ENCODE measurements around the gene DNAH3. TPM values are rescaled to one million over a fixed set of nuclear protein-coding genes. Genes with fewer than 3 reads are reported as not detected.

DNAH3 gene
- total and polyA plus RNA-seq, 2 experiments from 2014 or later, result 0.70 to 1.3 TPM

DNA sequence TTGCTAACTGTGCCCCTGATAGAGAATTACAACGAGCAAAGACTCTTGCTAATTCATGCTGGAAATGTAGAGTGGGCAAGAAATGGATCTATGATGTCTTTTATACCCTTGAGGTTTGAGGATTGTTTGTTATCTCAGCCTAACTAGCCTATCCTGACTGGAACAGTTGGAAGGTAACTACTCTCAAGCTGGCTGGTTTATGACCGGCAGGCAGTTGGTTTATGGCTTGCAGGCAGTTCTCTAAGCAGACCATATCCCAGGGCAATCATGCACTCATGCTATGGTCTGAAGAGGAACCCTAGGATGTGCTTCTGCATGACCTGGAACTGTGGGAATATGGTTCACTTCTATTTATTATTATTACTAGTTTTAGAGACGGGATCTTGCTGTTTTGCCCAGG, 201.0 kb downstream of the DNAH3 start:
- Histone ChIP-seq H3F3A (replicated peaks; ENCODE audit: low read depth) (no peaks in the 10 kb centered on the region), H3K27ac (ENCODE audit: low read depth) (no peak overlapping the region), H3K36me3 (ENCODE audit: insufficient read depth) (no peaks in the 10 kb centered on the region), H3K4me3 (no peak overlapping the region), H4K20me1 (replicated peaks; ENCODE audit: insufficient read depth) (no peaks in the 10 kb centered on the region), H3K4me2 (no peak overlapping the region), H3K9me2 (ENCODE audit: insufficient read depth) (no peaks in the 10 kb centered on the region), H3K4me1 (ENCODE audit: insufficient read depth) (peaks cover 8% of the 10 kb centered on the region), H3K27me3 (ENCODE audit: insufficient read depth) (no peaks in the 10 kb centered on the region), H2AFZ (no peak overlapping the region), H3K79me2 (replicated peaks; ENCODE audit: insufficient read depth) (no peaks in the 10 kb centered on the region)
- Mint-ChIP-seq H3K4me3 (no peak overlapping the region), H3K27ac (no peak overlapping the region), H3K36me3 (ENCODE audit: low read depth) (no peaks in the 10 kb centered on the region), H3K4me1 (peaks cover 14% of the 10 kb centered on the region; the same call in 2 of the 3 replicates), H3K27me3 (ENCODE audit: insufficient read depth, low read depth, poor library complexity) (peaks cover 7% of the 10 kb centered on the region), H3K9me3 (no peaks in the 10 kb centered on the region; the same call in 2 of the 3 replicates)
- no peak for DNase-seq (ENCODE audit: low spot score)
- TF ChIP-seq JUNB (IDR thresholded peaks at IDR 0.05; ENCODE audit: unreplicated experiment), result no peak
- TF ChIP-seq CREB1 (CRISPR knock-in tag; IDR thresholded peaks at IDR 0.05; ENCODE audit: low read depth), result no peak
- TF ChIP-seq, protein P1, sequence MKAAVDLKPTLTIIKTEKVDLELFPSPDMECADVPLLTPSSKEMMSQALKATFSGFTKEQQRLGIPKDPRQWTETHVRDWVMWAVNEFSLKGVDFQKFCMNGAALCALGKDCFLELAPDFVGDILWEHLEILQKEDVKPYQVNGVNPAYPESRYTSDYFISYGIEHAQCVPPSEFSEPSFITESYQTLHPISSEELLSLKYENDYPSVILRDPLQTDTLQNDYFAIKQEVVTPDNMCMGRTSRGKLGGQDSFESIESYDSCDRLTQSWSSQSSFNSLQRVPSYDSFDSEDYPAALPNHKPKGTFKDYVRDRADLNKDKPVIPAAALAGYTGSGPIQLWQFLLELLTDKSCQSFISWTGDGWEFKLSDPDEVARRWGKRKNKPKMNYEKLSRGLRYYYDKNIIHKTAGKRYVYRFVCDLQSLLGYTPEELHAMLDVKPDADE (IDR thresholded peaks at IDR 0.05), result no peak
- TF ChIP-seq STAT1 (IDR thresholded peaks at IDR 0.05; ENCODE audit: unreplicated experiment), result no peak
- no peak for TF ChIP-seq POLR2AphosphoS5 (IDR thresholded peaks at IDR 0.05; ENCODE audit: low read depth)
- TF ChIP-seq NANOG (IDR thresholded peaks at IDR 0.05; ENCODE audit: borderline replicate concordance), result no peak
- ATAC-seq, result no peak

DNA sequence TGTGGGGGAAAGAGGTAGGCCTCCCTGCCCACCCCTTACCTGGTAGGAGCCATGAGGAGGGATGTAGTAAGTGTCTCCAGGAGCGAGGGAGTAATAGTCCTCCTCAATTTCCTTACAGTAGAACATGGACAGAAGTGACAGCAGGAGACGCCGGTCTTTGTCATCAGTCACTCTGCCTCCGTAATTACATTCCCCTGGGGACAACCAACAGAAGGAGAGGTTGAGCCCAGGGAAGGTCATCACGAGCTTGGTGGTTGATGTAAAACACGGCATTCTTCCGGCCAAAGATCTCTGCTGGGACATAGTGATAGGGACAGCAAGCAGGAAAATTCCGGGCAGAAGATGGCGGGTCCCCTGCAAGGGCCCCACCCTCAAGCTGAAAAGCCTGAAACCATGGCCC, 202.2 kb downstream of the DNAH3 start:
- H3K4me1 ChIP-seq (ENCODE audit: insufficient read depth), result peaks cover 8% of the 10 kb centered on the region
- no peak for DNase-seq (ENCODE audit: low spot score)
- TF ChIP-seq, protein P2, sequence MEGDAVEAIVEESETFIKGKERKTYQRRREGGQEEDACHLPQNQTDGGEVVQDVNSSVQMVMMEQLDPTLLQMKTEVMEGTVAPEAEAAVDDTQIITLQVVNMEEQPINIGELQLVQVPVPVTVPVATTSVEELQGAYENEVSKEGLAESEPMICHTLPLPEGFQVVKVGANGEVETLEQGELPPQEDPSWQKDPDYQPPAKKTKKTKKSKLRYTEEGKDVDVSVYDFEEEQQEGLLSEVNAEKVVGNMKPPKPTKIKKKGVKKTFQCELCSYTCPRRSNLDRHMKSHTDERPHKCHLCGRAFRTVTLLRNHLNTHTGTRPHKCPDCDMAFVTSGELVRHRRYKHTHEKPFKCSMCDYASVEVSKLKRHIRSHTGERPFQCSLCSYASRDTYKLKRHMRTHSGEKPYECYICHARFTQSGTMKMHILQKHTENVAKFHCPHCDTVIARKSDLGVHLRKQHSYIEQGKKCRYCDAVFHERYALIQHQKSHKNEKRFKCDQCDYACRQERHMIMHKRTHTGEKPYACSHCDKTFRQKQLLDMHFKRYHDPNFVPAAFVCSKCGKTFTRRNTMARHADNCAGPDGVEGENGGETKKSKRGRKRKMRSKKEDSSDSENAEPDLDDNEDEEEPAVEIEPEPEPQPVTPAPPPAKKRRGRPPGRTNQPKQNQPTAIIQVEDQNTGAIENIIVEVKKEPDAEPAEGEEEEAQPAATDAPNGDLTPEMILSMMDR (conservative IDR thresholded peaks at IDR 0.05; ENCODE audit: low read depth in 2 of 2), result no peak
- no peak for TF ChIP-seq STAT1 (IDR thresholded peaks at IDR 0.05; ENCODE audit: unreplicated experiment)
- TF ChIP-seq, protein P3, sequence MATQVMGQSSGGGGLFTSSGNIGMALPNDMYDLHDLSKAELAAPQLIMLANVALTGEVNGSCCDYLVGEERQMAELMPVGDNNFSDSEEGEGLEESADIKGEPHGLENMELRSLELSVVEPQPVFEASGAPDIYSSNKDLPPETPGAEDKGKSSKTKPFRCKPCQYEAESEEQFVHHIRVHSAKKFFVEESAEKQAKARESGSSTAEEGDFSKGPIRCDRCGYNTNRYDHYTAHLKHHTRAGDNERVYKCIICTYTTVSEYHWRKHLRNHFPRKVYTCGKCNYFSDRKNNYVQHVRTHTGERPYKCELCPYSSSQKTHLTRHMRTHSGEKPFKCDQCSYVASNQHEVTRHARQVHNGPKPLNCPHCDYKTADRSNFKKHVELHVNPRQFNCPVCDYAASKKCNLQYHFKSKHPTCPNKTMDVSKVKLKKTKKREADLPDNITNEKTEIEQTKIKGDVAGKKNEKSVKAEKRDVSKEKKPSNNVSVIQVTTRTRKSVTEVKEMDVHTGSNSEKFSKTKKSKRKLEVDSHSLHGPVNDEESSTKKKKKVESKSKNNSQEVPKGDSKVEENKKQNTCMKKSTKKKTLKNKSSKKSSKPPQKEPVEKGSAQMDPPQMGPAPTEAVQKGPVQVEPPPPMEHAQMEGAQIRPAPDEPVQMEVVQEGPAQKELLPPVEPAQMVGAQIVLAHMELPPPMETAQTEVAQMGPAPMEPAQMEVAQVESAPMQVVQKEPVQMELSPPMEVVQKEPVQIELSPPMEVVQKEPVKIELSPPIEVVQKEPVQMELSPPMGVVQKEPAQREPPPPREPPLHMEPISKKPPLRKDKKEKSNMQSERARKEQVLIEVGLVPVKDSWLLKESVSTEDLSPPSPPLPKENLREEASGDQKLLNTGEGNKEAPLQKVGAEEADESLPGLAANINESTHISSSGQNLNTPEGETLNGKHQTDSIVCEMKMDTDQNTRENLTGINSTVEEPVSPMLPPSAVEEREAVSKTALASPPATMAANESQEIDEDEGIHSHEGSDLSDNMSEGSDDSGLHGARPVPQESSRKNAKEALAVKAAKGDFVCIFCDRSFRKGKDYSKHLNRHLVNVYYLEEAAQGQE (IDR thresholded peaks at IDR 0.05; ENCODE audit: unreplicated experiment), result no peak
- no peak for TF ChIP-seq ZNF331 (CRISPR knock-in tag; IDR thresholded peaks at IDR 0.05; ENCODE audit: low read depth)
- no peaks in the 10 kb centered on the region for H3K27me3 ChIP-seq (ENCODE audit: insufficient read depth)
- no peak overlapping the region for H3K27ac ChIP-seq (ENCODE audit: low read depth)
- H3K79me2 ChIP-seq (replicated peaks; ENCODE audit: insufficient read depth), result no peaks in the 10 kb centered on the region
- no peak overlapping the region for H3K4me3 ChIP-seq
- no peaks in the 10 kb centered on the region for H3K9me2 ChIP-seq (ENCODE audit: insufficient read depth)
- Mint-ChIP-seq H3K4me1 (peaks cover 14% of the 10 kb centered on the region; the same call in 2 of the 3 replicates), H3K4me3 (no peak overlapping the region), H3K36me3 (ENCODE audit: low read depth) (no peaks in the 10 kb centered on the region), H3K27ac (no peak overlapping the region), H3K9me3 (no peaks in the 10 kb centered on the region; the same call in 2 of the 3 replicates), H3K27me3 (ENCODE audit: insufficient read depth, low read depth, poor library complexity) (peaks cover 7% of the 10 kb centered on the region)
- ATAC-seq, result no peak
- no peak overlapping the region for H3K4me2 ChIP-seq
- H3K36me3 ChIP-seq (ENCODE audit: insufficient read depth), result no peaks in the 10 kb centered on the region
- H4K20me1 ChIP-seq (replicated peaks; ENCODE audit: insufficient read depth), result no peaks in the 10 kb centered on the region
- H2AFZ ChIP-seq, result no peak overlapping the region
- H3F3A ChIP-seq (replicated peaks; ENCODE audit: low read depth), result no peaks in the 10 kb centered on the region

All from GM23338 (cell line).